Gastrocnemius medialis (tissue), 4 donors: ENCODE data around the gene P3R3URF. TPM values are rescaled to one million over a fixed set of nuclear protein-coding genes. Genes with fewer than 3 reads are reported as not detected.

Source experiments
- ATAC-seq, 2 donors: fragments of 150-250 bp; one replicate each; pipeline ENCODE4 v1.9.1; 2016
- DNase-seq, 2 donors: peaks; one replicate each; pipeline ENCODE4 v3.0.0-alpha.2; 2019
- H3K27ac ChIP-seq, 4 donors: fragments of 200-600 bp; sonication (generic); 1 replicate in 1 of 4; 2 replicates in 3 of 4; pipeline ENCODE4 v1.5.1; 2016 to 2018; ENCODE audit warnings: mild to moderate bottlenecking in 2 of 4, moderate library complexity in 1 of 4
- H3K27me3 ChIP-seq, 3 donors: fragments of 200-600 bp; sonication (generic) in 2 of 3; 1 replicate in 1 of 3; 2 replicates in 2 of 3; pipeline versions ENCODE4 v1.5.1 to v1.6.0; 2016 to 2019; ENCODE audit warnings: mild to moderate bottlenecking in 1 of 3, moderate library complexity in 1 of 3
- H3K36me3 ChIP-seq, 2 donors: fragments of 200-600 bp; sonication (generic) in 1 of 2; one replicate each; pipeline ENCODE4 v1.5.1; 2017 to 2018
- H3K4me1 ChIP-seq, 2 donors: fragments of 200-600 bp; sonication (generic) in 1 of 2; one replicate each; pipeline ENCODE4 v1.5.1; 2016 to 2017; ENCODE audit warnings: mild to moderate bottlenecking in 2 of 2
- H3K4me3 ChIP-seq, 4 donors: fragments of 200-600 bp; sonication (generic) in 3 of 4; 1 replicate in 1 of 4; 2 replicates in 3 of 4; pipeline ENCODE4 v1.5.1; 2016 to 2019; ENCODE audit warnings: mild to moderate bottlenecking in 2 of 4
- H3K9me3 ChIP-seq, 3 donors: fragments of 200-600 bp; sonication (generic) in 2 of 3; 1 replicate in 1 of 3; 2 replicates in 2 of 3; pipeline ENCODE4 v1.5.1; 2016 to 2019
- CTCF ChIP-seq, 5 experiments: fragments of 450-650 bp in 3 of 5; fragments of 200-600 bp in 2 of 5; sonication (generic) in 2 of 5; IDR thresholded peaks in 4 of 5; conservative IDR thresholded peaks in 1 of 5; 1 replicate in 4 of 5; 2 replicates in 1 of 5; pipeline ENCODE4 v1.5.1; 2016 to 2019; ENCODE audit warnings: antibody characterized with exemption in 5 of 5, mild to moderate bottlenecking in 3 of 5, moderate library complexity in 3 of 5
- POLR2A ChIP-seq, 2 donors: fragments of 450-650 bp; IDR thresholded peaks; one replicate each; pipeline ENCODE4 v1.6.1; 2017; ENCODE audit warnings: antibody characterized with exemption in 2 of 2, mild to moderate bottlenecking in 2 of 2, moderate library complexity in 2 of 2
- in situ Hi-C, 4 donors: fragments of 200-750 bp; cut with MboI; loops; one replicate each; pipeline versions ENCODE4 v1.15.0 to v1.8.0; 2017; ENCODE audit warnings: low sequenced_read_pairs in 4 of 4
- intact Hi-C: fragments of 100-400 bp; cut with DNase I; formaldehyde crosslinking; loops from one replicate; pipeline ENCODE4 v1.15.1; 2023; ENCODE audit warnings: low total_unique reads
- total RNA-seq, 4 donors: library from RNA; depleted of rRNA; stranded (reverse); fragments of >200 nt; gene quantifications; one replicate each; pipeline versions ENCODE4 v1.1.0 to v1.2.3, GENCODE V29; 2016

Gene P3R3URF
- total RNA-seq, 4 donors from 2014 or later: not detected

- H3K4me1 ChIP-seq: peaks cover 45 to 60% of the 10 kb centered on the region in 2 donors
- in situ Hi-C loops: no loop called here
Observed at GRCh38 chr1:46173361-46173856, 2.9 kb downstream of the P3R3URF start.

GRCh38 chr1:46172321-46172720, 4.0 kb downstream of the P3R3URF start:
- no peak for ATAC-seq
- in situ Hi-C loops: no loop called here
- H3K27ac ChIP-seq: peak overlapping the region; percentile 84 to 90 (median 86)

More at GRCh38 chr1:46173361-46173856, 2.9 kb downstream of the P3R3URF start:
- H3K36me3 ChIP-seq: no peaks in the 10 kb centered on the region
- DNase-seq: no peak
- intact Hi-C loops: loop anchor here (10.0 kb wide), 1 partner anchor 259 kb away; no protein-coding TSS in a partner anchor
- H3K27me3 ChIP-seq: no peaks in the 10 kb centered on the region
- peak; percentile 14 to 28 for ATAC-seq
- TF ChIP-seq CTCF (IDR thresholded peaks at IDR 0.05 in 4 of 5, conservative IDR thresholded peaks at IDR 0.05 in 1 of 5) (peak in 2 of 5 experiments; percentile 11 to 27), POLR2A (IDR thresholded peaks at IDR 0.05) (no peak)
- H3K27ac ChIP-seq: peak overlapping the region; percentile 84 to 90 (median 86)
- H3K4me3 ChIP-seq: no peak overlapping the region
- H3K9me3 ChIP-seq: no peaks in the 10 kb centered on the region

GRCh38 chr1:46171871-46172270, 4.4 kb downstream of the P3R3URF start:
- in situ Hi-C loops (no loop called here), intact Hi-C loops (loop anchor here (10.0 kb wide), 1 partner anchor 257 kb away; no protein-coding TSS in a partner anchor)
- no peak for TF ChIP-seq POLR2A (IDR thresholded peaks at IDR 0.05)
- TF ChIP-seq CTCF (IDR thresholded peaks at IDR 0.05 in 4 of 5, conservative IDR thresholded peaks at IDR 0.05 in 1 of 5): no peak
- H3K4me3 ChIP-seq: no peak overlapping the region
- DNase-seq (no peak), ATAC-seq (no peak)
- H3K27me3 ChIP-seq: no peaks in the 10 kb centered on the region
- no peaks in the 10 kb centered on the region for H3K9me3 ChIP-seq
- no peaks in the 10 kb centered on the region for H3K36me3 ChIP-seq
- H3K27ac ChIP-seq: peak overlapping the region; percentile 36 to 90 (median 85)
- peaks cover 52 to 72% of the 10 kb centered on the region in 2 donors for H3K4me1 ChIP-seq

More at GRCh38 chr1:46172321-46172720, 4.0 kb downstream of the P3R3URF start:
- H3K9me3 ChIP-seq: no peaks in the 10 kb centered on the region
- no peak for TF ChIP-seq POLR2A (IDR thresholded peaks at IDR 0.05)
- TF ChIP-seq CTCF (IDR thresholded peaks at IDR 0.05 in 4 of 5, conservative IDR thresholded peaks at IDR 0.05 in 1 of 5): no peak
- DNase-seq: no peak
- no peaks in the 10 kb centered on the region for H3K36me3 ChIP-seq
- intact Hi-C loops: loop anchor here (10.0 kb wide), 1 partner anchor 258 kb away; no protein-coding TSS in a partner anchor
- peaks cover 48 to 68% of the 10 kb centered on the region in 2 donors for H3K4me1 ChIP-seq
- H3K27me3 ChIP-seq: no peaks in the 10 kb centered on the region
- no peak overlapping the region for H3K4me3 ChIP-seq

DNA sequence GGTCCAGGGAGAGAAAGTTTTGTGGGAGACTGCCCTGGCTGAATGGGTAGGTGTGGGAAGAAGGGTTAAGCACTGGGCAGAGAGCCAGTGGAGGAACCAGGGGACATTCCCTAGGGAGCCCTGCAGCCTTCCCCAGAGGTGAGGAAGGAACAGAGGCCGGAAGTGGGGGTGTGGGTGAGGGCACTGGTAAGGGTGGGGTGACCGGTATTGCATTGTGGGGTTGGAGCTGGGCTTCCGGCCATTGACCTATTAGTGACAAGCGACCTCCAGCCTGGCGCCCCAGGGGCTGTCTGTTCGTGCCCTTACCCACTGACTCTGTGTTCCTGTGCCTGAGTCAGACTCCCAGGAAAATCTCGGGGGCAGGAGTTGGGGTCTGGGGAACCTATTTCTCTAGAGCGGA, 4.9 kb downstream of the P3R3URF start:
- no peaks in the 10 kb centered on the region for H3K27me3 ChIP-seq
- no peaks in the 10 kb centered on the region for H3K36me3 ChIP-seq
- peak overlapping the region in 1 of 4 donors; percentile 2 for H3K4me3 ChIP-seq
- intact Hi-C loops: loop anchor here (10.0 kb wide), 1 partner anchor 257 kb away; no protein-coding TSS in a partner anchor
- DNase-seq (no peak), ATAC-seq (no peak)
- in situ Hi-C loops: no loop called here
- peaks cover 55 to 72% of the 10 kb centered on the region in 2 donors for H3K4me1 ChIP-seq
- no peaks in the 10 kb centered on the region for H3K9me3 ChIP-seq
- TF ChIP-seq POLR2A (IDR thresholded peaks at IDR 0.05) (no peak), CTCF (IDR thresholded peaks at IDR 0.05 in 4 of 5, conservative IDR thresholded peaks at IDR 0.05 in 1 of 5) (no peak)
- peak overlapping the region; percentile 36 to 90 (median 85) for H3K27ac ChIP-seq
